Measurements from ENCODE around the gene NNAT. TPM values are rescaled to one million over a fixed set of nuclear protein-coding genes. Genes with fewer than 3 reads are reported as not detected.
A peak's percentile ranks its signal among the peaks of the same experiment; 100 is the strongest.

The NNAT gene
- total RNA-seq, 1 donor from 2014 or later = 0.83 TPM

- Histone ChIP-seq H3K4me3 (no peak overlapping the region), H3K36me3 (peaks cover 35% of the 10 kb centered on the region), H3K27ac (peak overlapping the region; percentile 14), H3K9me3 (no peaks in the 10 kb centered on the region), H3K4me1 (peaks cover 62% of the 10 kb centered on the region), H3K27me3 (ENCODE audit: low read depth) (no peaks in the 10 kb centered on the region)
- ATAC-seq (peak; percentile 47 to 51), DNase-seq (peak; percentile 60)
- intact Hi-C loops (cut with DNase I) = no loop called here
- no peak for TF ChIP-seq CTCF (IDR thresholded peaks at IDR 0.05)
These were observed 2.2 kb upstream of the NNAT start for GRCh38 chr20:37518606-37519507.

- intact Hi-C loops (cut with DNase I) = no loop called here
- Histone ChIP-seq H3K4me1 (peaks cover 71% of the 10 kb centered on the region), H3K27me3 (ENCODE audit: low read depth) (no peaks in the 10 kb centered on the region), H3K9me3 (no peaks in the 10 kb centered on the region), H3K36me3 (peaks cover 26% of the 10 kb centered on the region), H3K4me3 (no peak overlapping the region), H3K27ac (peak overlapping the region; percentile 14)
- no peak for TF ChIP-seq CTCF (IDR thresholded peaks at IDR 0.05)
- DNase-seq (no peak), ATAC-seq (no peak)
These were observed 1.3 kb upstream of the NNAT start for GRCh38 chr20:37519508-37520418.

GRCh38 chr20:37520419-37520955 is 563 bp upstream of the NNAT start:
- H3K27ac ChIP-seq = no peak overlapping the region
- intact Hi-C loops (cut with DNase I) = no loop called here
- DNase-seq (no peak), ATAC-seq (no peak)
- TF ChIP-seq CTCF (IDR thresholded peaks at IDR 0.05) = no peak
- H3K9me3 ChIP-seq = no peaks in the 10 kb centered on the region
- H3K4me1 ChIP-seq = peaks cover 78% of the 10 kb centered on the region
- no peaks in the 10 kb centered on the region for H3K27me3 ChIP-seq (ENCODE audit: low read depth)
- peaks cover 19% of the 10 kb centered on the region for H3K36me3 ChIP-seq
- no peak overlapping the region for H3K4me3 ChIP-seq

GRCh38 chr20:37522260-37523011 is 1.4 kb downstream of the NNAT start:
- Histone ChIP-seq H3K36me3 (peaks cover 10% of the 10 kb centered on the region), H3K4me3 (peak overlapping the region; percentile 38), H3K27me3 (ENCODE audit: low read depth) (no peaks in the 10 kb centered on the region), H3K27ac (no peak overlapping the region), H3K4me1 (peaks cover 84% of the 10 kb centered on the region), H3K9me3 (no peaks in the 10 kb centered on the region)
- DNase-seq (peak; percentile 82), ATAC-seq (peak; percentile 76 to 77)
- intact Hi-C loops (cut with DNase I) = no loop called here
- TF ChIP-seq CTCF (IDR thresholded peaks at IDR 0.05) = no peak

- no peaks in the 10 kb centered on the region for H3K9me3 ChIP-seq
- DNase-seq (no peak), ATAC-seq (no peak)
- H3K4me3 ChIP-seq = no peak overlapping the region
- intact Hi-C loops (cut with DNase I) = no loop called here
- H3K4me1 ChIP-seq = peaks cover 79% of the 10 kb centered on the region
- no peak overlapping the region for H3K27ac ChIP-seq
- peaks cover 10% of the 10 kb centered on the region for H3K36me3 ChIP-seq
- no peaks in the 10 kb centered on the region for H3K27me3 ChIP-seq (ENCODE audit: low read depth)
- TF ChIP-seq CTCF (IDR thresholded peaks at IDR 0.05) = no peak
These were observed 2.0 kb downstream of the NNAT start for GRCh38 chr20:37523012-37523391.
